CD14-positive monocyte (primary cell): ENCODE measurements around the gene AIPL1. TPM values are rescaled to one million over a fixed set of nuclear protein-coding genes. Genes with fewer than 3 reads are reported as not detected.

Experiments
- DNase-seq, 3 donors: peaks; one replicate each; pipeline ENCODE4 v3.0.0-alpha.2; 2011 to 2022
- H2AFZ ChIP-seq: 2 replicates; pipeline ENCODE4 v1.6.0; 2012; ENCODE audit warnings: mild to moderate bottlenecking, low read depth, low read length, inconsistent platforms; ENCODE audit not compliant: insufficient read depth, poor library complexity, severe bottlenecking
- H3K27ac ChIP-seq, 2 donors: 1 replicate in 1 of 2; 2 replicates in 1 of 2; pipeline ENCODE4 v1.5.1; 2012 to 2013; ENCODE audit warnings: low read length in 2 of 2, control low read depth in 1 of 2, inconsistent platforms in 1 of 2, low read depth in 1 of 2, mild to moderate bottlenecking in 1 of 2
- H3K27me3 ChIP-seq, 2 donors: one replicate each; pipeline versions ENCODE4 v1.6.0 to v1.6.1; 2011 to 2013; ENCODE audit warnings: low read length in 2 of 2; ENCODE audit not compliant: control insufficient read depth in 2 of 2, insufficient read depth in 2 of 2
- H3K36me3 ChIP-seq, 2 donors: replicated peaks in 1 of 2; 1 replicate in 1 of 2; 2 replicates in 1 of 2; pipeline versions ENCODE4 v1.5.1 to v1.6.1; 2012 to 2013; ENCODE audit warnings: low read length in 2 of 2, control low read depth in 1 of 2, inconsistent platforms in 1 of 2, mild to moderate bottlenecking in 1 of 2; ENCODE audit not compliant: insufficient read depth in 2 of 2, control insufficient read depth in 1 of 2
- H3K4me1 ChIP-seq, 2 donors: 1 replicate in 1 of 2; 2 replicates in 1 of 2; pipeline versions ENCODE4 v1.5.1 to v1.6.1; 2012 to 2013; ENCODE audit warnings: low read length in 2 of 2, control low read depth in 1 of 2, inconsistent platforms in 1 of 2, mild to moderate bottlenecking in 1 of 2, moderate library complexity in 1 of 2; ENCODE audit not compliant: insufficient read depth in 2 of 2, control insufficient read depth in 1 of 2
- H3K4me2 ChIP-seq: replicated peaks from 2 replicates; pipeline ENCODE3; 2012; ENCODE audit warnings: low read length, moderate library complexity, mild to moderate bottlenecking; ENCODE audit not compliant: poor library complexity, severe bottlenecking; ENCODE audit errors: extremely low read depth
- H3K4me3 ChIP-seq, 3 experiments: fragments of 200-600 bp in 1 of 3; sonication (generic) in 1 of 3; replicated peaks in 1 of 3; 1 replicate in 2 of 3; 2 replicates in 1 of 3; pipeline ENCODE4 v1.5.1; 2011 to 2013; ENCODE audit warnings: low read length in 3 of 3, mild to moderate bottlenecking in 3 of 3, control low read depth in 2 of 3, low read depth in 2 of 3, inconsistent platforms in 1 of 3, moderate library complexity in 1 of 3
- H3K79me2 ChIP-seq: 2 replicates; pipeline ENCODE4 v1.6.0; 2012; ENCODE audit warnings: mild to moderate bottlenecking, control low read depth, inconsistent platforms, low read length, moderate library complexity; ENCODE audit not compliant: insufficient read depth
- H3K9ac ChIP-seq: 2 replicates; pipeline ENCODE4 v1.6.0; 2017; ENCODE audit warnings: low read length, mild to moderate bottlenecking; ENCODE audit not compliant: insufficient read depth, poor library complexity, severe bottlenecking
- H3K9me3 ChIP-seq, 2 donors: replicated peaks in 1 of 2; 1 replicate in 1 of 2; 2 replicates in 1 of 2; pipeline versions ENCODE4 v1.5.1 to v1.6.1; 2012 to 2013; ENCODE audit warnings: low read length in 2 of 2, control low read depth in 1 of 2; ENCODE audit not compliant: control insufficient read depth in 1 of 2, insufficient read depth in 1 of 2
- H4K20me1 ChIP-seq: 2 replicates; pipeline ENCODE4 v1.6.0; 2012; ENCODE audit warnings: mild to moderate bottlenecking, low read length, control low read depth, moderate library complexity; ENCODE audit not compliant: insufficient read depth
- H3K27ac Mint-ChIP-seq, 7 donors: one replicate each; pipeline ENCODE4 v1.8.0; 2020; ENCODE audit warnings: mild to moderate bottlenecking in 7 of 7, mixed read lengths in 7 of 7, moderate library complexity in 6 of 7, inconsistent platforms in 2 of 7
- H3K27me3 Mint-ChIP-seq, 3 donors: one replicate each; pipeline ENCODE4 v1.8.0; 2021 to 2022; ENCODE audit warnings: low read depth in 3 of 3, mild to moderate bottlenecking in 3 of 3, mixed read lengths in 3 of 3, moderate library complexity in 3 of 3, inconsistent platforms in 1 of 3
- H3K36me3 Mint-ChIP-seq, 2 donors: one replicate each; pipeline ENCODE4 v1.8.0; 2020; ENCODE audit warnings: mixed read lengths in 2 of 2, inconsistent platforms in 1 of 2, mild to moderate bottlenecking in 1 of 2
- H3K4me1 Mint-ChIP-seq: one replicate; pipeline ENCODE4 v1.8.0; 2020; ENCODE audit warnings: mild to moderate bottlenecking, mixed read lengths
- H3K4me3 Mint-ChIP-seq, 2 donors: one replicate each; pipeline ENCODE4 v1.8.0; 2020; ENCODE audit warnings: mild to moderate bottlenecking in 2 of 2, mixed read lengths in 2 of 2, moderate library complexity in 1 of 2
- H3K9me3 Mint-ChIP-seq, 7 donors: one replicate each; pipeline ENCODE4 v1.8.0; 2020 to 2022; ENCODE audit warnings: mixed read lengths in 7 of 7, mild to moderate bottlenecking in 6 of 7, moderate library complexity in 6 of 7, inconsistent platforms in 2 of 7
- WGBS: methylation state at CpG from one replicate; pipeline ENCODE4 v1.1.5; 2013; ENCODE audit warnings: missing lambda C conversion rate; ENCODE audit not compliant: insufficient coverage; 5-methylcytosine and 5-hydroxymethylcytosine counted together
- intact Hi-C, 2 donors: fragments of 100-400 bp; cut with micrococcal nuclease; formaldehyde crosslinking; loops; one replicate each; pipeline versions ENCODE4 v1.15.0 to v1.15.1; 2023
- polyA plus RNA-seq, 3 donors: library from polyadenylated mRNA; depleted of rRNA in 1 of 3; unstranded in 2 of 3; stranded (reverse) in 1 of 3; fragments of 300-500 nt in 2 of 3; fragments of >200 nt in 1 of 3; fragmentation: Illumina TruSeq in 2 of 3; gene quantifications; 1 replicate in 2 of 3; 2 replicates in 1 of 3; pipeline ENCODE4 v1.2.3, GENCODE V29; 2012 to 2021
- TF ChIP-seq, protein P1 (sequence below): fragments of 200-600 bp; IDR thresholded peaks from one replicate; pipeline ENCODE4 v1.8.0; 2022; ENCODE audit warnings: antibody characterized with exemption, mild to moderate bottlenecking

The AIPL1 gene
- polyA plus RNA-seq, 3 donors: not detected

DNA sequence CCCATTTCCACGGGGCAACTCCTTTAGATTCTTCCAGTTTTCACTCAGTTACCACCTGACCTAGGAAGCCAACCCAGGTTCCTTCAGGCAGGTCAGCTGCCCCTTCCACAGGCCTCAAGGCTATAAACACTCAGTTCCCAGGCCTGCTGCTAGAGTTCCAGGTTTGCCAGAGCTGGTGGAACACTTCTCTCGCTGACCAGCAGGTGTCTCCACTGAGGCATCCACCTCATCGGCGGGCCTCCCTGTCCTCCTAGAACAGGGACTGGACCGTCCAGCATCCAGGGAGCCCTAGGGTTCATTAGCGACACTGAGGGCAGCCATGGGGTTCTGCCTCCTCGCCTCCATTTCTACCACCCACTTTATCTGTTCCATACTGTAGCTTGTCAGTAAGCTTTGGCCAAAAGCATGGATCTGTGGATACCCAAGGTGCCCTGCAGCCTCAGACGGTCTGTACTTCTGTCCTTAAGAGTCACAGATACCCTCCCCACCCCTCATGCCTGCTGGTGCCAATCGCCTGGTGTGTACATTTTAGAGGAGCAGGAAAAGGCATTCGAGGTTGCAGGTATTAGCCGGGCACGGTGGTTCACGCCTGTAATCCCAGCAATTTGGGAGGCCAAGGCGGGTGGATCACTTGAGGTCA lies 38.3 kb upstream of the AIPL1 start:
- Histone ChIP-seq H2AFZ (no peak overlapping the region), H3K27me3 (no peaks in the 10 kb centered on the region), H3K9me3 (no peaks in the 10 kb centered on the region), H3K4me1 (no peaks in the 10 kb centered on the region), H3K27ac (no peak overlapping the region), H3K79me2 (no peaks in the 10 kb centered on the region), H4K20me1 (no peaks in the 10 kb centered on the region), H3K36me3 (no peaks in the 10 kb centered on the region), H3K4me3 (no peak overlapping the region), H3K4me2 (no peak overlapping the region), H3K9ac (no peak overlapping the region)
- no peaks in the 10 kb centered on the region for H3K9me3 Mint-ChIP-seq
- H3K4me3 Mint-ChIP-seq: no peak overlapping the region
- no peaks in the 10 kb centered on the region for H3K4me1 Mint-ChIP-seq
- H3K27me3 Mint-ChIP-seq: peaks cover 8 to 10% (median 8%) of the 10 kb centered on the region in 3 donors
- H3K27ac Mint-ChIP-seq: no peak overlapping the region
- no peaks in the 10 kb centered on the region for H3K36me3 Mint-ChIP-seq
- TF ChIP-seq, protein P1, sequence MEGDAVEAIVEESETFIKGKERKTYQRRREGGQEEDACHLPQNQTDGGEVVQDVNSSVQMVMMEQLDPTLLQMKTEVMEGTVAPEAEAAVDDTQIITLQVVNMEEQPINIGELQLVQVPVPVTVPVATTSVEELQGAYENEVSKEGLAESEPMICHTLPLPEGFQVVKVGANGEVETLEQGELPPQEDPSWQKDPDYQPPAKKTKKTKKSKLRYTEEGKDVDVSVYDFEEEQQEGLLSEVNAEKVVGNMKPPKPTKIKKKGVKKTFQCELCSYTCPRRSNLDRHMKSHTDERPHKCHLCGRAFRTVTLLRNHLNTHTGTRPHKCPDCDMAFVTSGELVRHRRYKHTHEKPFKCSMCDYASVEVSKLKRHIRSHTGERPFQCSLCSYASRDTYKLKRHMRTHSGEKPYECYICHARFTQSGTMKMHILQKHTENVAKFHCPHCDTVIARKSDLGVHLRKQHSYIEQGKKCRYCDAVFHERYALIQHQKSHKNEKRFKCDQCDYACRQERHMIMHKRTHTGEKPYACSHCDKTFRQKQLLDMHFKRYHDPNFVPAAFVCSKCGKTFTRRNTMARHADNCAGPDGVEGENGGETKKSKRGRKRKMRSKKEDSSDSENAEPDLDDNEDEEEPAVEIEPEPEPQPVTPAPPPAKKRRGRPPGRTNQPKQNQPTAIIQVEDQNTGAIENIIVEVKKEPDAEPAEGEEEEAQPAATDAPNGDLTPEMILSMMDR: peak; percentile 93
- DNase-seq: peak; percentile 43 to 62 (median 58)
- intact Hi-C loops: loop anchor here (1.0 to 10.0 kb wide), 3 partner anchors 172 to 329 kb away; partner anchors contain the start of genes KIAA0753 (in 1 of the 2) and TXNDC17 (in 1 of the 2)
- WGBS: 8% methylated on average over 7 of the region's 14 CpGs

DNA sequence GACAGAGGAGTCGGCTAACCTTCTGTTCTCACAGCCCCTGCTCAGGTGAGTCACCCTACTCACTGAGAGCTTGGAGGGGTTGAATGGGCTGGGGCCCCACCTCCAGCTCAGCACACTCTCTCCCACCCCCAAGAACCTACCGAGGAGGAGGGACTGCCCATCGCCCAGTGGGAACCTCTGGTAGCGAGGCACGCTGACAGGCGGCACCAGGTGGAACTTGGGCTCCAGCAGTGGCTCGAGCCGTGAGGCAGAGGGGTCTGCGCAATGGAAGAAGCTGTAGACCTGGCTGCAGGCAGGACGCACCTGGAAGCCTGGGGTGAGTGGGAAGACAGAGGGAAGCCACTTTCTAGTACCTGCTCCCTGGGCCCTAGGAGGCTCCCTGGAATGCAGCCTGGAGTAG lies 37.6 kb upstream of the AIPL1 start:
- no peaks in the 10 kb centered on the region for H3K9me3 ChIP-seq
- intact Hi-C loops: loop anchor here (5.0 to 10.0 kb wide), 2 partner anchors 172 to 330 kb away; partner anchors contain the start of genes KIAA0753 (in 1 of the 2) and TXNDC17 (in 1 of the 2)
- H3K27me3 Mint-ChIP-seq: peaks cover 8 to 14% (median 11%) of the 10 kb centered on the region in 3 donors
- TF ChIP-seq, protein P1: no peak
- no peaks in the 10 kb centered on the region for H3K27me3 ChIP-seq
- H2AFZ ChIP-seq: no peak overlapping the region
- no peak for DNase-seq
- no peak overlapping the region for H3K27ac ChIP-seq
- no peak overlapping the region for H3K9ac ChIP-seq
- no peaks in the 10 kb centered on the region for H3K36me3 Mint-ChIP-seq
- H3K36me3 ChIP-seq: no peaks in the 10 kb centered on the region
- no peaks in the 10 kb centered on the region for H3K79me2 ChIP-seq
- no peak overlapping the region for H3K4me3 ChIP-seq
- no peaks in the 10 kb centered on the region for H4K20me1 ChIP-seq
- H3K4me1 ChIP-seq: no peaks in the 10 kb centered on the region
- H3K4me2 ChIP-seq: no peak overlapping the region
- no peak overlapping the region for H3K27ac Mint-ChIP-seq
- 100% methylated on average over 7 of the region's 10 CpGs for WGBS
- H3K9me3 Mint-ChIP-seq: no peaks in the 10 kb centered on the region
- H3K4me3 Mint-ChIP-seq: no peak overlapping the region
- no peaks in the 10 kb centered on the region for H3K4me1 Mint-ChIP-seq
